ENCODE measurements around the gene SCO2. TPM values are rescaled to one million over a fixed set of nuclear protein-coding genes. Genes with fewer than 3 reads are reported as not detected.

Gene SCO2
- total and polyA plus RNA-seq, 2 of the 13 experiments (the other 11 are each of a cell fraction or from before 2014, with no cell fraction given): 0.32 to 3.7 TPM

DNA sequence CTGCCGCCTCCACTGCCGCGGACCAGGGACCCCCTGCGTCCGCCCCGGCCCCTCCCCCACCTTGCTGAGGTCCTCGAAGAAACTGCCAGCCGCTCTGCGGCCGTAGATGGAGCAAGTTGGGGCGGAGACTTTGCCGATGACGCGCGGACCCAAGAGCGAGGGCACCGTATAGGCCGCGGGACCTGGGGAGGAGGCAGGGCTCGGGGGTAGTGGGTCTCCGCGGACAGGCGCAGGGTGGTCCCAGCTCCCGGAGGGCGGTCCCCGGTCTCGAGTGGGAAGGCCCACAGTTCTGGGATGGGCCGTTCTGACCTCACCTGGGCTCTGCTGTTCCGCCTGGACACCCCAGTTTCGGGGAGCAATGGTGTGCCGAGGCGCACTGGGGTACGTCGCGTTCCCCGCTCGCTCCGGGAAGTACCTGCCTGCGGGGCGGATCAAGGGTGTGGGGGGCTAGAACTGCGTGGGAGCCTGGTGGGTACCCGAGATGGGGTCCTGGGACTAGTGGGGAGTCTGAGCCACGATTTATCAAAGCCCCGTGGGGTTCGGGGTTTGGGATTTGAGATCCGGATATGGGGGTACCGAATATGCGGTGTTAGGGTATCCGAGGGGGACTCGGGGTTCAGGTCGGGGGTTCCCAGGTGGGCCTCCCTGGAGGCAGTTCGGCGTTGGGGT, 5.6 kb upstream of the SCO2 start (continued):
- TF ChIP-seq ZNF30 (CRISPR knock-in tag; IDR thresholded peaks at IDR 0.05) (no peak; the same call in 1 of the 2 replicates), ZSCAN22 (CRISPR knock-in tag; IDR thresholded peaks at IDR 0.05) (no peak), RXRA (CRISPR knock-in tag; IDR thresholded peaks at IDR 0.05) (no peak; the same call in 1 of the 2 replicates), CCAR2 (optimal IDR thresholded peaks at IDR 0.05; ENCODE audit: low read depth, low read length) (no peak), ZNF652 (CRISPR knock-in tag; IDR thresholded peaks at IDR 0.05; ENCODE audit: borderline replicate concordance, low read depth) (no peak), SSRP1 (CRISPR knock-in tag; IDR thresholded peaks at IDR 0.05) (no peak), ZNF3 (CRISPR knock-in tag; IDR thresholded peaks at IDR 0.05) (no peak), ZFX (CRISPR knock-in tag; IDR thresholded peaks at IDR 0.05; ENCODE audit: low read depth) (peak; percentile 46; the same call in 1 of the 2 replicates), ARNT2 (CRISPR knock-in tag; IDR thresholded peaks at IDR 0.05; ENCODE audit: low read depth) (no peak), HCFC1 (IDR thresholded peaks at IDR 0.05; ENCODE audit: low read depth, low read length) (no peak), ZNF558 (CRISPR knock-in tag; IDR thresholded peaks at IDR 0.05; ENCODE audit: borderline replicate concordance) (no peak), ZNF724P (CRISPR knock-in tag; IDR thresholded peaks at IDR 0.05; ENCODE audit: borderline replicate concordance) (no peak; the same call in 1 of the 2 replicates), MLLT10 (CRISPR knock-in tag; IDR thresholded peaks at IDR 0.05) (no peak), KMT2B (CRISPR knock-in tag; IDR thresholded peaks at IDR 0.05) (no peak), ZKSCAN1 (IDR thresholded peaks at IDR 0.05; ENCODE audit: low read length) (no peak), KLF9 (CRISPR knock-in tag; IDR thresholded peaks at IDR 0.05; ENCODE audit: low read depth) (no peak), ZNF737 (CRISPR knock-in tag; IDR thresholded peaks at IDR 0.05; ENCODE audit: borderline replicate concordance) (no peak), ZNF790 (CRISPR knock-in tag; IDR thresholded peaks at IDR 0.05; ENCODE audit: borderline replicate concordance) (peak; percentile 83; the same call in 1 of the 2 replicates), ZNF543 (CRISPR knock-in tag; IDR thresholded peaks at IDR 0.05) (no peak), ZNF766 (CRISPR knock-in tag; IDR thresholded peaks at IDR 0.05; ENCODE audit: borderline replicate concordance) (no peak), ISL2 (CRISPR knock-in tag; IDR thresholded peaks at IDR 0.05) (no peak)
- TF ChIP-seq, protein P1, sequence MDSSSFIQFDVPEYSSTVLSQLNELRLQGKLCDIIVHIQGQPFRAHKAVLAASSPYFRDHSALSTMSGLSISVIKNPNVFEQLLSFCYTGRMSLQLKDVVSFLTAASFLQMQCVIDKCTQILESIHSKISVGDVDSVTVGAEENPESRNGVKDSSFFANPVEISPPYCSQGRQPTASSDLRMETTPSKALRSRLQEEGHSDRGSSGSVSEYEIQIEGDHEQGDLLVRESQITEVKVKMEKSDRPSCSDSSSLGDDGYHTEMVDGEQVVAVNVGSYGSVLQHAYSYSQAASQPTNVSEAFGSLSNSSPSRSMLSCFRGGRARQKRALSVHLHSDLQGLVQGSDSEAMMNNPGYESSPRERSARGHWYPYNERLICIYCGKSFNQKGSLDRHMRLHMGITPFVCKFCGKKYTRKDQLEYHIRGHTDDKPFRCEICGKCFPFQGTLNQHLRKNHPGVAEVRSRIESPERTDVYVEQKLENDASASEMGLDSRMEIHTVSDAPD (CRISPR knock-in tag; IDR thresholded peaks at IDR 0.05): peak; percentile 53; the same call in 1 of the 2 replicates
- TF ChIP-seq, protein P2, sequence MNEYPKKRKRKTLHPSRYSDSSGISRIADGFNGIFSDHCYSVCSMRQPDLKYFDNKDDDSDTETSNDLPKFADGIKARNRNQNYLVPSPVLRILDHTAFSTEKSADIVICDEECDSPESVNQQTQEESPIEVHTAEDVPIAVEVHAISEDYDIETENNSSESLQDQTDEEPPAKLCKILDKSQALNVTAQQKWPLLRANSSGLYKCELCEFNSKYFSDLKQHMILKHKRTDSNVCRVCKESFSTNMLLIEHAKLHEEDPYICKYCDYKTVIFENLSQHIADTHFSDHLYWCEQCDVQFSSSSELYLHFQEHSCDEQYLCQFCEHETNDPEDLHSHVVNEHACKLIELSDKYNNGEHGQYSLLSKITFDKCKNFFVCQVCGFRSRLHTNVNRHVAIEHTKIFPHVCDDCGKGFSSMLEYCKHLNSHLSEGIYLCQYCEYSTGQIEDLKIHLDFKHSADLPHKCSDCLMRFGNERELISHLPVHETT (CRISPR knock-in tag; conservative IDR thresholded peaks at IDR 0.05): no peak
- TF ChIP-seq, protein P3, sequence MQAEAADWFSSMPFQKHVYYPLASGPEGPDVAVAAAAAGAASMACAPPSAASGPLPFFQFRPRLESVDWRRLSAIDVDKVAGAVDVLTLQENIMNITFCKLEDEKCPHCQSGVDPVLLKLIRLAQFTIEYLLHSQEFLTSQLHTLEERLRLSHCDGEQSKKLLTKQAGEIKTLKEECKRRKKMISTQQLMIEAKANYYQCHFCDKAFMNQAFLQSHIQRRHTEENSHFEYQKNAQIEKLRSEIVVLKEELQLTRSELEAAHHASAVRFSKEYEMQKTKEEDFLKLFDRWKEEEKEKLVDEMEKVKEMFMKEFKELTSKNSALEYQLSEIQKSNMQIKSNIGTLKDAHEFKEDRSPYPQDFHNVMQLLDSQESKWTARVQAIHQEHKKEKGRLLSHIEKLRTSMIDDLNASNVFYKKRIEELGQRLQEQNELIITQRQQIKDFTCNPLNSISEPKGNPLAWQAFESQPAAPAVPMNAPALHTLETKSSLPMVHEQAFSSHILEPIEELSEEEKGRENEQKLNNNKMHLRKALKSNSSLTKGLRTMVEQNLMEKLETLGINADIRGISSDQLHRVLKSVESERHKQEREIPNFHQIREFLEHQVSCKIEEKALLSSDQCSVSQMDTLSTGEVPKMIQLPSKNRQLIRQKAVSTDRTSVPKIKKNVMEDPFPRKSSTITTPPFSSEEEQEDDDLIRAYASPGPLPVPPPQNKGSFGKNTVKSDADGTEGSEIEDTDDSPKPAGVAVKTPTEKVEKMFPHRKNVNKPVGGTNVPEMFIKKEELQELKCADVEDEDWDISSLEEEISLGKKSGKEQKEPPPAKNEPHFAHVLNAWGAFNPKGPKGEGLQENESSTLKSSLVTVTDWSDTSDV (CRISPR knock-in tag; IDR thresholded peaks at IDR 0.05): no peak
- TF ChIP-seq, protein P4, sequence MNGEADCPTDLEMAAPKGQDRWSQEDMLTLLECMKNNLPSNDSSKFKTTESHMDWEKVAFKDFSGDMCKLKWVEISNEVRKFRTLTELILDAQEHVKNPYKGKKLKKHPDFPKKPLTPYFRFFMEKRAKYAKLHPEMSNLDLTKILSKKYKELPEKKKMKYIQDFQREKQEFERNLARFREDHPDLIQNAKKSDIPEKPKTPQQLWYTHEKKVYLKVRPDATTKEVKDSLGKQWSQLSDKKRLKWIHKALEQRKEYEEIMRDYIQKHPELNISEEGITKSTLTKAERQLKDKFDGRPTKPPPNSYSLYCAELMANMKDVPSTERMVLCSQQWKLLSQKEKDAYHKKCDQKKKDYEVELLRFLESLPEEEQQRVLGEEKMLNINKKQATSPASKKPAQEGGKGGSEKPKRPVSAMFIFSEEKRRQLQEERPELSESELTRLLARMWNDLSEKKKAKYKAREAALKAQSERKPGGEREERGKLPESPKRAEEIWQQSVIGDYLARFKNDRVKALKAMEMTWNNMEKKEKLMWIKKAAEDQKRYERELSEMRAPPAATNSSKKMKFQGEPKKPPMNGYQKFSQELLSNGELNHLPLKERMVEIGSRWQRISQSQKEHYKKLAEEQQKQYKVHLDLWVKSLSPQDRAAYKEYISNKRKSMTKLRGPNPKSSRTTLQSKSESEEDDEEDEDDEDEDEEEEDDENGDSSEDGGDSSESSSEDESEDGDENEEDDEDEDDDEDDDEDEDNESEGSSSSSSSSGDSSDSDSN (CRISPR knock-in tag; IDR thresholded peaks at IDR 0.05): peak; percentile 24; the same call in 1 of the 2 replicates

All from HepG2 (cell line).